ENCODE results near the gene LRRC71.

The LRRC71 gene

GRCh38 chr1:156914440-156914856 lies 6.0 kb upstream of the LRRC71 start:
- Mint-ChIP-seq H3K27ac (no peak overlapping the region), H3K27me3 (ENCODE audit: low read depth, poor library complexity) (peaks cover 33% of the 10 kb centered on the region), H3K9me3 (peaks cover 16% of the 10 kb centered on the region), H3K4me3 (no peak overlapping the region), H3K36me3 (ENCODE audit: low read depth) (peaks cover 20% of the 10 kb centered on the region), H3K4me1 (peaks cover 32% of the 10 kb centered on the region)
- no peak for TF ChIP-seq CTCF (IDR thresholded peaks at IDR 0.05)
- DNase-seq: no peak

- H3K9me3 Mint-ChIP-seq: peaks cover 16% of the 10 kb centered on the region
- DNase-seq: no peak
- H3K36me3 Mint-ChIP-seq (ENCODE audit: low read depth): peaks cover 15% of the 10 kb centered on the region
- TF ChIP-seq CTCF (IDR thresholded peaks at IDR 0.05): no peak
- H3K4me1 Mint-ChIP-seq: peaks cover 6% of the 10 kb centered on the region
- no peak overlapping the region for H3K27ac Mint-ChIP-seq
- H3K4me3 Mint-ChIP-seq: peak overlapping the region; percentile 75
- H3K27me3 Mint-ChIP-seq (ENCODE audit: low read depth, poor library complexity): peaks cover 87% of the 10 kb centered on the region
Observed at GRCh38 chr1:156921053-156921529, 659 bp downstream of the LRRC71 start.

- no peak overlapping the region for H3K27ac Mint-ChIP-seq
- peaks cover 16% of the 10 kb centered on the region for H3K4me1 Mint-ChIP-seq
- H3K9me3 Mint-ChIP-seq: peaks cover 15% of the 10 kb centered on the region
- DNase-seq: no peak
- TF ChIP-seq CTCF (IDR thresholded peaks at IDR 0.05): no peak
- peaks cover 100% of the 10 kb centered on the region for H3K27me3 Mint-ChIP-seq (ENCODE audit: low read depth, poor library complexity)
- peak overlapping the region; percentile 75 for H3K4me3 Mint-ChIP-seq
- H3K36me3 Mint-ChIP-seq (ENCODE audit: low read depth): peaks cover 9% of the 10 kb centered on the region
Observed at GRCh38 chr1:156922986-156923669, 2.7 kb downstream of the LRRC71 start.

GRCh38 chr1:156923670-156924477 lies 3.4 kb downstream of the LRRC71 start:
- peaks cover 19% of the 10 kb centered on the region for H3K4me1 Mint-ChIP-seq
- peak overlapping the region; percentile 75 for H3K4me3 Mint-ChIP-seq
- H3K27ac Mint-ChIP-seq: no peak overlapping the region
- H3K9me3 Mint-ChIP-seq: peaks cover 8% of the 10 kb centered on the region
- peaks cover 3% of the 10 kb centered on the region for H3K36me3 Mint-ChIP-seq (ENCODE audit: low read depth)
- TF ChIP-seq CTCF (IDR thresholded peaks at IDR 0.05): no peak
- H3K27me3 Mint-ChIP-seq (ENCODE audit: low read depth, poor library complexity): peaks cover 100% of the 10 kb centered on the region
- DNase-seq: peak; percentile 58

- Mint-ChIP-seq H3K4me3 (peak overlapping the region; percentile 41), H3K27ac (no peak overlapping the region), H3K9me3 (peaks cover 5% of the 10 kb centered on the region), H3K36me3 (ENCODE audit: low read depth) (no peaks in the 10 kb centered on the region), H3K4me1 (peaks cover 19% of the 10 kb centered on the region), H3K27me3 (ENCODE audit: low read depth, poor library complexity) (peaks cover 100% of the 10 kb centered on the region)
- DNase-seq: no peak
- no peak for TF ChIP-seq CTCF (IDR thresholded peaks at IDR 0.05)
Observed at GRCh38 chr1:156924478-156925153, 4.2 kb downstream of the LRRC71 start.
